NCI-H446 (cell line): Measurements from ENCODE around the gene ABCB10.
"Not testable (repeated sequence)": the region's sequence is repeated elsewhere in the genome, so short reads cannot be mapped to it uniquely, and the experiment has no call there.

Source experiments
- DNase-seq, 2 experiments: peaks; one replicate each; lab custom pipeline; 2025; lab: John Stamatoyannopoulos, UW

Gene ABCB10

GRCh38 chr1:229572286-229572685, 13.8 kb upstream of the ABCB10 start:
- no peak for DNase-seq

GRCh38 chr1:229570891-229571516, 12.5 kb upstream of the ABCB10 start:
- peak in 1 of 2 experiments; percentile 25 for DNase-seq

- no peak for DNase-seq
Measured at GRCh38 chr1:229570305-229570704, 11.8 kb upstream of the ABCB10 start.

GRCh38 chr1:229567109-229567868, 8.8 kb upstream of the ABCB10 start:
- no peak for DNase-seq

GRCh38 chr1:229563701-229564100, 5.2 kb upstream of the ABCB10 start:
- no peak for DNase-seq

GRCh38 chr1:229563241-229563640, 4.7 kb upstream of the ABCB10 start:
- no peak for DNase-seq

- no peak for DNase-seq
Measured at GRCh38 chr1:229562686-229563085, 4.2 kb upstream of the ABCB10 start.

GRCh38 chr1:229561141-229561540, 2.6 kb upstream of the ABCB10 start:
- no peak for DNase-seq

- DNase-seq: not testable (repeated sequence)
Measured at GRCh38 chr1:229560124-229560523, 1.6 kb upstream of the ABCB10 start.

- DNase-seq: not testable (repeated sequence)
Measured at GRCh38 chr1:229559336-229559801, 862 bp upstream of the ABCB10 start.

- DNase-seq: peak in 1 of 2 experiments; percentile 26
Measured at GRCh38 chr1:229557913-229558414, 543 bp downstream of the ABCB10 start.

GRCh38 chr1:229557200-229557850, 1.2 kb downstream of the ABCB10 start:
- no peak for DNase-seq

- no peak for DNase-seq
Measured at GRCh38 chr1:229554886-229555621, 3.5 kb downstream of the ABCB10 start.

- DNase-seq: no peak
Measured at GRCh38 chr1:229553621-229554130, 4.8 kb downstream of the ABCB10 start.

GRCh38 chr1:229552732-229553131, 5.8 kb downstream of the ABCB10 start:
- DNase-seq: no peak

- DNase-seq: no peak
Measured at GRCh38 chr1:229550812-229551567, 7.5 kb downstream of the ABCB10 start.

GRCh38 chr1:229547542-229547941, 11.0 kb downstream of the ABCB10 start:
- no peak for DNase-seq

GRCh38 chr1:229544587-229544986, 13.9 kb downstream of the ABCB10 start:
- no peak for DNase-seq

GRCh38 chr1:229539863-229540506, 18.5 kb downstream of the ABCB10 start:
- no peak for DNase-seq

- DNase-seq: no peak
Measured at GRCh38 chr1:229538945-229539344, 19.6 kb downstream of the ABCB10 start.

- no peak for DNase-seq
Measured at GRCh38 chr1:229537894-229538293, 20.6 kb downstream of the ABCB10 start.
